GM23338 (cell line): Measurements from ENCODE around the gene RAB17. TPM values are rescaled to one million over a fixed set of nuclear protein-coding genes. Genes with fewer than 3 reads are reported as not detected.

Source experiments
- ATAC-seq: fragments of 200-7000 bp; cut with Tn5 transposase; 3 replicates; pipeline ENCODE4 v1.9.1; 2020
- DNase-seq: peaks from one replicate; pipeline ENCODE4 v3.0.0-alpha.2; 2015; ENCODE audit warnings: low spot score
- H2AFZ ChIP-seq: fragments of 200-600 bp; sonication (generic); 2 replicates; pipeline ENCODE4 v1.8.0; 2016; ENCODE audit warnings: antibody characterized with exemption, mild to moderate bottlenecking, moderate library complexity
- H3F3A ChIP-seq: fragments of 200-600 bp; sonication (generic); replicated peaks from 2 replicates; pipeline ENCODE4 v1.8.0; 2017; ENCODE audit warnings: antibody characterized with exemption, mixed run types, low read depth
- H3K27ac ChIP-seq: fragments of 200-600 bp; sonication (generic); 2 replicates; pipeline ENCODE4 v1.6.1; 2016; ENCODE audit warnings: low read depth
- H3K27me3 ChIP-seq: fragments of 200-600 bp; sonication (generic); 2 replicates; pipeline ENCODE4 v1.8.0; 2016; ENCODE audit warnings: mild to moderate bottlenecking, mixed run types, moderate library complexity; ENCODE audit not compliant: insufficient read depth
- H3K36me3 ChIP-seq: fragments of 200-600 bp; sonication (generic); 2 replicates; pipeline ENCODE4 v1.8.0; 2016; ENCODE audit warnings: mild to moderate bottlenecking; ENCODE audit not compliant: insufficient read depth
- H3K4me1 ChIP-seq: fragments of 200-600 bp; sonication (generic); 2 replicates; pipeline ENCODE4 v1.8.0; 2016; ENCODE audit warnings: mild to moderate bottlenecking, moderate library complexity; ENCODE audit not compliant: insufficient read depth
- H3K4me2 ChIP-seq: fragments of 200-600 bp; sonication (generic); 2 replicates; pipeline ENCODE4 v1.7.1; 2017; ENCODE audit warnings: mixed run types
- H3K4me3 ChIP-seq: fragments of 200-600 bp; sonication (generic); 2 replicates; pipeline ENCODE4 v1.6.1; 2016; ENCODE audit warnings: mixed run types
- H3K79me2 ChIP-seq: fragments of 200-600 bp; sonication (generic); replicated peaks from 2 replicates; pipeline ENCODE4 v1.8.0; 2017; ENCODE audit warnings: mild to moderate bottlenecking; ENCODE audit not compliant: insufficient read depth
- H3K9me2 ChIP-seq: fragments of 200-600 bp; sonication (generic); 2 replicates; pipeline ENCODE4 v1.8.0; 2017; ENCODE audit not compliant: insufficient read depth
- H4K20me1 ChIP-seq: fragments of 200-600 bp; sonication (generic); replicated peaks from 2 replicates; pipeline ENCODE4 v1.8.0; 2017; ENCODE audit warnings: mild to moderate bottlenecking; ENCODE audit not compliant: insufficient read depth
- H3K27ac Mint-ChIP-seq: 2 replicates; pipeline ENCODE4 v1.8.0; 2020; ENCODE audit warnings: inconsistent platforms, mild to moderate bottlenecking, moderate library complexity, mixed read lengths
- H3K27me3 Mint-ChIP-seq: 3 replicates; pipeline ENCODE4 v1.8.0; 2022; ENCODE audit warnings: low read depth, mild to moderate bottlenecking, moderate library complexity, mixed read lengths, inconsistent platforms; ENCODE audit not compliant: insufficient read depth, poor library complexity
- H3K36me3 Mint-ChIP-seq: 3 replicates; pipeline ENCODE4 v1.8.0; 2021; ENCODE audit warnings: low read depth, mild to moderate bottlenecking, inconsistent platforms, moderate library complexity, mixed read lengths
- H3K4me1 Mint-ChIP-seq: 3 replicates; pipeline ENCODE4 v1.8.0; 2020; ENCODE audit warnings: mild to moderate bottlenecking, inconsistent platforms, mixed read lengths
- H3K4me3 Mint-ChIP-seq: 3 replicates; pipeline ENCODE4 v1.8.0; 2021; ENCODE audit warnings: moderate library complexity, mild to moderate bottlenecking, inconsistent platforms, mixed read lengths
- H3K9me3 Mint-ChIP-seq: 3 replicates; pipeline ENCODE4 v1.8.0; 2020; ENCODE audit warnings: moderate library complexity, mild to moderate bottlenecking, inconsistent platforms, mixed read lengths
- CTCF ChIP-seq, 2 experiments: fragments of 200-600 bp in 1 of 2; sonication (generic) in 1 of 2; conservative IDR thresholded peaks; 2 replicates each; pipeline versions ENCODE4 v1.5.1 to v1.6.1; 2016 to 2017; ENCODE audit warnings: antibody characterized with exemption in 2 of 2, low read depth in 2 of 2, mild to moderate bottlenecking in 2 of 2, moderate library complexity in 1 of 2
- EZH2phosphoT487 ChIP-seq: fragments of 200-600 bp; sonication (generic); IDR thresholded peaks from one replicate; pipeline ENCODE4 v1.8.1; 2018; ENCODE audit warnings: antibody characterized with exemption; ENCODE audit not compliant: unreplicated experiment
- POLR2AphosphoS5 ChIP-seq: IDR thresholded peaks from 2 replicates; pipeline ENCODE4 v1.6.1; 2016; ENCODE audit warnings: antibody characterized with exemption, low read depth
- ZNF331 ChIP-seq: fragments of 250-450 bp; sonication (Bioruptor Pico); IDR thresholded peaks from 2 replicates; pipeline ENCODE4 v1.5.0; 2020; ENCODE audit warnings: low read depth, mild to moderate bottlenecking, moderate library complexity
- ZNF462 ChIP-seq: fragments of 250-450 bp; sonication (Bioruptor Pico); IDR thresholded peaks from 2 replicates; pipeline ENCODE4 v1.5.0; 2020; ENCODE audit warnings: mild to moderate bottlenecking, moderate library complexity
- polyA plus RNA-seq: library from polyadenylated mRNA; unstranded; fragments of >200 nt; fragmentation: Nextera tagmentation; extraction: Ambion mirVana; gene quantifications from 2 replicates; pipeline ENCODE4 v1.2.1, GENCODE V29; 2016
- total RNA-seq: library from RNA; depleted of rRNA; stranded (reverse); fragments of >200 nt; shearing (Covaris generic); gene quantifications from 2 replicates; pipeline ENCODE4 v1.2.3, GENCODE V29; 2014

RAB17 gene
- total and polyA plus RNA-seq, 2 experiments from 2014 or later = 22.4 to 26.9 TPM

GRCh38 chr2:237599465-237600110 lies 9.1 kb upstream of the RAB17 start (continued):
- TF ChIP-seq ZNF462 (no peak), CTCF (conservative IDR thresholded peaks at IDR 0.05; ENCODE audit: low read depth in 2 of 2) (no peak), EZH2phosphoT487 (no peak), ZNF331 (CRISPR knock-in tag) (no peak)

- peaks cover 74% of the 10 kb centered on the region for H3K4me1 Mint-ChIP-seq
- Histone ChIP-seq H3K4me3 (no peak overlapping the region), H3K27ac (no peak overlapping the region), H2AFZ (no peak overlapping the region), H4K20me1 (no peaks in the 10 kb centered on the region), H3K4me2 (no peak overlapping the region), H3K79me2 (no peaks in the 10 kb centered on the region), H3F3A (peaks cover 11% of the 10 kb centered on the region; the same call in 1 of the 2 replicates), H3K9me2 (no peaks in the 10 kb centered on the region), H3K36me3 (no peaks in the 10 kb centered on the region), H3K4me1 (peaks cover 39% of the 10 kb centered on the region), H3K27me3 (no peaks in the 10 kb centered on the region)
- H3K27ac Mint-ChIP-seq = no peak overlapping the region
- H3K27me3 Mint-ChIP-seq = peaks cover 29% of the 10 kb centered on the region
- no peak for TF ChIP-seq POLR2AphosphoS5
- DNase-seq = no peak
- ATAC-seq = no peak
- peaks cover 3% of the 10 kb centered on the region; the same call in 1 of the 3 replicates for H3K36me3 Mint-ChIP-seq
- no peak overlapping the region for H3K4me3 Mint-ChIP-seq
- H3K9me3 Mint-ChIP-seq = no peaks in the 10 kb centered on the region
Observed at GRCh38 chr2:237598468-237599208, 8.1 kb upstream of the RAB17 start.
